Gastrocnemius medialis (tissue), 4 donors: ENCODE data around the gene CYB5RL.

Experiments used
- POLR2A ChIP-seq, 2 donors: fragments of 450-650 bp; IDR thresholded peaks; one replicate each; pipeline ENCODE4 v1.6.1; 2017; ENCODE audit warnings: antibody characterized with exemption in 2 of 2, mild to moderate bottlenecking in 2 of 2, moderate library complexity in 2 of 2
- TF ChIP-seq, protein P1 (sequence below), 5 experiments: fragments of 450-650 bp in 3 of 5; fragments of 200-600 bp in 2 of 5; sonication (generic) in 2 of 5; IDR thresholded peaks in 4 of 5; conservative IDR thresholded peaks in 1 of 5; 1 replicate in 4 of 5; 2 replicates in 1 of 5; pipeline ENCODE4 v1.5.1; 2016 to 2019; ENCODE audit warnings: antibody characterized with exemption in 5 of 5, mild to moderate bottlenecking in 3 of 5, moderate library complexity in 3 of 5

DNA sequence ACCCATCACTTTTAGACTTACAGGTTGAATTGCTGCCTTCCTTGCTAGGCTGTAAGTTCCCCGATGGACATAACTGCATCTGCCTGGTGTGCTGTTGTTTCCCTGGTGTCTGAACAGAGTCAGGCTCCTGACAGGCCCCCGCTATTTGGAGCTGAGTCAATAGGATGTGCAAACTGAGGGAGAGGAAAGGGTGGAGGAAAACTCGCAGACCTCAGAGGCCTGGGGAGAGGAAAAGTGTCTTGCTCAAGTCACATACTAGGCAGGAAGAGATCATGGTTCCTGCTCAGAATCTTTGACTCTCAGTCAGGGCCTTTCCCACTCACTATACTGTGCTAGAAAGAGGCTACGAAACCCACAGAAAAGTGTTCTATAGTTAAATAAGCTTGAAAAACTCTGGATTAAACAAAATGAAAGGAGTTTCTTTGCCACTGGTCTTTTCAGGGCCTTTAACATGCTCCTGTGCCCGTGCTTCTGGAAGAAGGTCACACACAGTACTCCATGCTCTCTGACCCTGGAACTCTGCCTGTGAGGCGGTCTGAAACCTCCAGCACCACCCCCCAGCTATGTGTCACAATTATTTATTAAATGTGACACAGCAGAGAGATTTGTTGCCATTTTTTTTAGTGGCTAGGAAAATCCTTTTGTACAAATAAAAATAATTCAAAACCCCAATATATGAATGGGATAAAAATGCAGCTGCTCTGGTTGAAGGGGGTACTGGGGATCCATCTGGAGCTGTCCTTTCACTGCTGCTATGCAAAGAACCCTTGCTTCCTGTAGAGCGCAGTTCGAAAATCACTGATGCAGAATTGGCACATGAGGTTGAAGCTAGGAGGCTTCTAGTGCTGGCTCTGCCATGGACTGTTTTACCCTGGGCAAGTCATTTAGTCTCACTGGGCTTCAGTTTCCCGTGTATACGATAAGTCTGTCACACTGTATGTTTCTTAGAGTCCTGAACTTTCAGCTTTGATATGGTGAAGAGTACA is 26.9 kb downstream of the CYB5RL start:
- TF ChIP-seq, protein P1, sequence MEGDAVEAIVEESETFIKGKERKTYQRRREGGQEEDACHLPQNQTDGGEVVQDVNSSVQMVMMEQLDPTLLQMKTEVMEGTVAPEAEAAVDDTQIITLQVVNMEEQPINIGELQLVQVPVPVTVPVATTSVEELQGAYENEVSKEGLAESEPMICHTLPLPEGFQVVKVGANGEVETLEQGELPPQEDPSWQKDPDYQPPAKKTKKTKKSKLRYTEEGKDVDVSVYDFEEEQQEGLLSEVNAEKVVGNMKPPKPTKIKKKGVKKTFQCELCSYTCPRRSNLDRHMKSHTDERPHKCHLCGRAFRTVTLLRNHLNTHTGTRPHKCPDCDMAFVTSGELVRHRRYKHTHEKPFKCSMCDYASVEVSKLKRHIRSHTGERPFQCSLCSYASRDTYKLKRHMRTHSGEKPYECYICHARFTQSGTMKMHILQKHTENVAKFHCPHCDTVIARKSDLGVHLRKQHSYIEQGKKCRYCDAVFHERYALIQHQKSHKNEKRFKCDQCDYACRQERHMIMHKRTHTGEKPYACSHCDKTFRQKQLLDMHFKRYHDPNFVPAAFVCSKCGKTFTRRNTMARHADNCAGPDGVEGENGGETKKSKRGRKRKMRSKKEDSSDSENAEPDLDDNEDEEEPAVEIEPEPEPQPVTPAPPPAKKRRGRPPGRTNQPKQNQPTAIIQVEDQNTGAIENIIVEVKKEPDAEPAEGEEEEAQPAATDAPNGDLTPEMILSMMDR (IDR thresholded peaks at IDR 0.05 in 4 of 5, conservative IDR thresholded peaks at IDR 0.05 in 1 of 5), result no peak
- TF ChIP-seq POLR2A (IDR thresholded peaks at IDR 0.05), result no peak
